Measurements from ENCODE around the gene TBC1D22A.

- TF ChIP-seq CTCF (IDR thresholded peaks at IDR 0.05) (no peak), POLR2A (IDR thresholded peaks at IDR 0.05) (no peak)
Measured at GRCh38 chr22:46986788-46987187, 224.3 kb downstream of the TBC1D22A start.

Data from right lobe of liver (tissue), 4 donors.